ENCODE results near the gene GPSM3.

The GPSM3 gene, protein sequence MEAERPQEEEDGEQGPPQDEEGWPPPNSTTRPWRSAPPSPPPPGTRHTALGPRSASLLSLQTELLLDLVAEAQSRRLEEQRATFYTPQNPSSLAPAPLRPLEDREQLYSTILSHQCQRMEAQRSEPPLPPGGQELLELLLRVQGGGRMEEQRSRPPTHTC

DNA sequence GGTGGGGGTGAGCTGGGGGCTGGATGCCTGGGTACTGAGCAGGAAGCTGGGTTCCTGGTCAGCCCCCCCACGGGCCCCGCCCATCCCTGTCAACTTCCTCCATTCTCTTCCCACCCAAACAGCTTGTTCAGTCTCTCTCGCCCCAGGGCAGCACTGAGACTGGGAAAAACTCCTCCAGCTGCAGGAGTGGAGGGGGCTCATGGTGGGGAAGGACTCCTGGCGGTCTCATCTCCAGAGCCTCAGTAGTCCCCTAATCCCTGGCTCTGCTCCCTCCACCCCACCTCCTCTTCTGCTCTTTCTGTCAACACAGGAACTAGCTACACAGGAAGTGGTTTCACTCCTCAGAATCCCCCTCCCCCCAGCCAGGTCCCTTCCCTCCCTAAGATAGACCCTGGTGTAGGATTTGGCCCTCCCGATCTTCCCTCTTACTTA, at the start of gene GPSM3:
TSS of gene GPSM3 (minus strand) at position 36 of the 432 bp plus-strand sequence. CDS start 130 bp downstream, outside the sequence.
- Histone ChIP-seq H3F3A (ENCODE audit: insufficient read depth, low read length) (0 out of 2 replicates have a peak, but pooled peaks cover 3% of the 10 kb centered on the region), H3K4me1 (ENCODE audit: insufficient read depth, low read length, severe bottlenecking) (peaks cover 65% of the 10 kb centered on the region), H3K4me2 (ENCODE audit: low read length) (peak within 1 kb of the TSS; percentile 86), H3K9me2 (ENCODE audit: low read depth, low read length) (no peaks in the 10 kb centered on the region), H4K20me1 (ENCODE audit: insufficient read depth, low read length) (no peaks in the 10 kb centered on the region), H3K79me2 (ENCODE audit: insufficient read depth, low read length) (no peaks in the 10 kb centered on the region), H2AFZ (ENCODE audit: low read length) (peak within 1 kb of the TSS; percentile 54; the same call in 1 of the 2 replicates), H3K4me3 (ENCODE audit: low read depth, low read length, poor library complexity, severe bottlenecking) (peak within 1 kb of the TSS; percentile 73), H3K9me3 (ENCODE audit: low read length) (no peaks in the 10 kb centered on the region), H3K27ac (ENCODE audit: low read depth, low read length, poor library complexity, severe bottlenecking) (peak within 1 kb of the TSS; percentile 88), H3K36me3 (ENCODE audit: insufficient read depth, low read length) (peaks cover 7% of the 10 kb centered on the region; the same call in 1 of the 2 replicates), H3K27me3 (ENCODE audit: insufficient read depth, low read length) (no peaks in the 10 kb centered on the region), H3K9ac (ENCODE audit: low read length) (peak within 1 kb of the TSS; percentile 86)
- TF ChIP-seq EZH2 (IDR thresholded peaks at IDR 0.05; ENCODE audit: borderline replicate concordance, low read length), result no peak
- TF ChIP-seq, protein P1, sequence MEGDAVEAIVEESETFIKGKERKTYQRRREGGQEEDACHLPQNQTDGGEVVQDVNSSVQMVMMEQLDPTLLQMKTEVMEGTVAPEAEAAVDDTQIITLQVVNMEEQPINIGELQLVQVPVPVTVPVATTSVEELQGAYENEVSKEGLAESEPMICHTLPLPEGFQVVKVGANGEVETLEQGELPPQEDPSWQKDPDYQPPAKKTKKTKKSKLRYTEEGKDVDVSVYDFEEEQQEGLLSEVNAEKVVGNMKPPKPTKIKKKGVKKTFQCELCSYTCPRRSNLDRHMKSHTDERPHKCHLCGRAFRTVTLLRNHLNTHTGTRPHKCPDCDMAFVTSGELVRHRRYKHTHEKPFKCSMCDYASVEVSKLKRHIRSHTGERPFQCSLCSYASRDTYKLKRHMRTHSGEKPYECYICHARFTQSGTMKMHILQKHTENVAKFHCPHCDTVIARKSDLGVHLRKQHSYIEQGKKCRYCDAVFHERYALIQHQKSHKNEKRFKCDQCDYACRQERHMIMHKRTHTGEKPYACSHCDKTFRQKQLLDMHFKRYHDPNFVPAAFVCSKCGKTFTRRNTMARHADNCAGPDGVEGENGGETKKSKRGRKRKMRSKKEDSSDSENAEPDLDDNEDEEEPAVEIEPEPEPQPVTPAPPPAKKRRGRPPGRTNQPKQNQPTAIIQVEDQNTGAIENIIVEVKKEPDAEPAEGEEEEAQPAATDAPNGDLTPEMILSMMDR (IDR thresholded peaks at IDR 0.05; ENCODE audit: low read length), result no peak

DNA sequence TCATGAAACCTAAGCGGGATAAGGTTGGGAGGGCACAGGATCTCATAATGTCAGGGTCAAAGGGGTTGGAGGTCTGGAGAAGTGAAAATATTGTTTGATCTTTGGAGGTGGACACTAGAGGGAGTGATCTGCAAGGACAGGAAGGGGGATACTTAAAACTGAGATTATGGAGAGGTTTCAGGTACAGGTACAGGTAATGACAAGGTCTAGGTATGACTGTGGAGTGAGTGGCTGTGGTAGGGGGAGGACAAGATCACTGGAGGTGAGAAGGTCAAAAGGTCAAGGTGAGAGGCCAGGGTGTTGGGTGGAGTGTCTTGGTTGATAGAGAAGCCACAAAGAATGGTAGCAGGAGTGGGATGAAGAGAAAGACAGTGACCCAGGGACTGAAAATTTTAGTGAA, 48.2 kb upstream of the GPSM3 start:
- Histone ChIP-seq H3K4me1 (ENCODE audit: insufficient read depth, low read length, severe bottlenecking) (no peaks in the 10 kb centered on the region), H3K4me2 (ENCODE audit: low read length) (no peak overlapping the region), H4K20me1 (ENCODE audit: insufficient read depth, low read length) (no peaks in the 10 kb centered on the region)

DNA sequence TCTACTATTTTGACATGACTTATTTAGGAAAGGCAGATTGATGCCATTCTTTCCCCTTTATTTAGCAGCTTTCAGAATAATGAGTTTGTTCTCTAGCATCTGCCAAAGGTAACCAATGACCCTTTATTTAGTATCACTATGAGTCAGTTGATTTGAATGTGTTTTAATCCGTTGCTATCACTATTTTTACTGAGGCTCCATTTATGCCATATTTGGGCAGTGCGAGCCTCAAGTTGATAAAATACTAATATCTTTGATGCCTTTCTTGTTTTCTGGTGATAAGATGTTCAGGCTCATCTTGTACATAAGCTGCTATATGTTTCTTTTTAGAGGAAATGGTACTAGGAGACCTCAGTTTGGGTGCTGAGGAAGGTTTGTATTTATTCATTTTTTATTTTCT, 47.0 kb upstream of the GPSM3 start:
- Histone ChIP-seq H3K27me3 (ENCODE audit: insufficient read depth, low read length) (no peaks in the 10 kb centered on the region), H3K9ac (ENCODE audit: low read length) (no peak overlapping the region), H4K20me1 (ENCODE audit: insufficient read depth, low read length) (no peaks in the 10 kb centered on the region), H3K9me2 (ENCODE audit: low read depth, low read length) (no peaks in the 10 kb centered on the region), H3K79me2 (ENCODE audit: insufficient read depth, low read length) (no peaks in the 10 kb centered on the region), H3K36me3 (ENCODE audit: insufficient read depth, low read length) (no peaks in the 10 kb centered on the region), H3K4me1 (ENCODE audit: insufficient read depth, low read length, severe bottlenecking) (no peaks in the 10 kb centered on the region), H2AFZ (ENCODE audit: low read length) (no peak overlapping the region), H3K9me3 (ENCODE audit: low read length) (no peaks in the 10 kb centered on the region), H3F3A (ENCODE audit: insufficient read depth, low read length) (no peaks in the 10 kb centered on the region), H3K4me3 (ENCODE audit: low read depth, low read length, poor library complexity, severe bottlenecking) (no peak overlapping the region), H3K4me2 (ENCODE audit: low read length) (no peak overlapping the region), H3K27ac (ENCODE audit: low read depth, low read length, poor library complexity, severe bottlenecking) (no peak overlapping the region)
- no peak for TF ChIP-seq EZH2 (IDR thresholded peaks at IDR 0.05; ENCODE audit: borderline replicate concordance, low read length)
- TF ChIP-seq, protein P1 (IDR thresholded peaks at IDR 0.05; ENCODE audit: low read length), result no peak

More for the DNA sequence above, 48.2 kb upstream of the GPSM3 start:
- Histone ChIP-seq H3K4me3 (ENCODE audit: low read depth, low read length, poor library complexity, severe bottlenecking) (no peak overlapping the region), H3K27me3 (ENCODE audit: insufficient read depth, low read length) (no peaks in the 10 kb centered on the region), H3K9me3 (ENCODE audit: low read length) (no peaks in the 10 kb centered on the region), H3K27ac (ENCODE audit: low read depth, low read length, poor library complexity, severe bottlenecking) (no peak overlapping the region), H3K9ac (ENCODE audit: low read length) (no peak overlapping the region), H3K79me2 (ENCODE audit: insufficient read depth, low read length) (no peaks in the 10 kb centered on the region), H3K9me2 (ENCODE audit: low read depth, low read length) (no peaks in the 10 kb centered on the region), H3F3A (ENCODE audit: insufficient read depth, low read length) (no peaks in the 10 kb centered on the region), H2AFZ (ENCODE audit: low read length) (no peak overlapping the region), H3K36me3 (ENCODE audit: insufficient read depth, low read length) (no peaks in the 10 kb centered on the region)
- no peak for TF ChIP-seq EZH2 (IDR thresholded peaks at IDR 0.05; ENCODE audit: borderline replicate concordance, low read length)
- TF ChIP-seq, protein P1 (IDR thresholded peaks at IDR 0.05; ENCODE audit: low read length), result no peak

Measured in OCI-LY1 (cell line).